GM12878 (cell line): ENCODE measurements around the gene PRMT1. TPM values are rescaled to one million over a fixed set of nuclear protein-coding genes. Genes with fewer than 3 reads are reported as not detected.

Experiments
- ATAC-seq: fragments of 200-7000 bp; cut with Tn5 transposase; 3 replicates; pipeline ENCODE4 v1.9.1; 2020; ENCODE audit warnings: mild to moderate bottlenecking, moderate library complexity
- BruUV-seq: library from RNA; stranded (reverse); fragments of 400-500 nt; replicated peaks from 2 replicates; lab custom pipeline; 2021; lab: Mats Ljungman, UMichigan
- CTCF ChIA-PET: fragments of 300-600 bp; sonication (Branson Sonifier 250); formaldehyde crosslinking; extraction: SDS; loops from one replicate; lab custom pipeline; 2021; ENCODE audit warnings: inconsistent platforms; lab: Yijun Ruan, JAX
- POLR2A ChIA-PET: fragments of 350-600 bp; formaldehyde crosslinking; extraction: SDS; loops from one replicate; lab custom pipeline; 2021; ENCODE audit warnings: inconsistent platforms; lab: Charles Lee
- RAD21 ChIA-PET: fragments of 300-600 bp; sonication (Branson Sonifier 250); formaldehyde crosslinking; loops from one replicate; lab custom pipeline; 2023; ENCODE audit warnings: antibody characterized with exemption; ENCODE audit not compliant: unreplicated experiment; lab: Charles Lee
- SMC1A ChIA-PET: fragments of 300-600 bp; sonication (Branson Sonifier 250); formaldehyde crosslinking; loops from one replicate; lab custom pipeline; 2023; ENCODE audit not compliant: unreplicated experiment, uncharacterized antibody; lab: Charles Lee
- DNase-seq: peaks from one replicate; pipeline ENCODE4 v3.0.0-alpha.2; 2011; ENCODE audit warnings: low read depth, low spot score
- FAIRE-seq: peaks from 3 replicates; lab custom pipeline; 2011; peaks lifted over from hg19 to GRCh38; lab: Jason Lieb, UNC
- H2AFZ ChIP-seq: 2 replicates; pipeline ENCODE4 v1.6.0; 2011; ENCODE audit warnings: low read depth, low read length, control low read depth; ENCODE audit not compliant: control insufficient read depth
- H3K27ac ChIP-seq: 2 replicates; pipeline ENCODE4 v1.5.1; 2011; ENCODE audit warnings: control low read depth; ENCODE audit not compliant: control insufficient read depth, insufficient read depth
- H3K27me3 ChIP-seq, 2 experiments: replicated peaks in 1 of 2; 2 replicates each; pipeline versions ENCODE4 v1.6.0 to v1.6.1; 2011; ENCODE audit warnings: low read length in 1 of 2; ENCODE audit not compliant: control insufficient read depth in 2 of 2, insufficient read depth in 2 of 2
- H3K36me3 ChIP-seq, 2 experiments: 2 replicates each; pipeline ENCODE4 v1.5.1; 2011; ENCODE audit warnings: low read length in 1 of 2; ENCODE audit not compliant: control insufficient read depth in 2 of 2, insufficient read depth in 2 of 2
- H3K4me1 ChIP-seq: 2 replicates; pipeline ENCODE4 v1.6.1; 2011; ENCODE audit warnings: mild to moderate bottlenecking, low read length, moderate library complexity, mixed read lengths; ENCODE audit not compliant: control insufficient read depth, insufficient read depth
- H3K4me2 ChIP-seq: 2 replicates; pipeline ENCODE4 v1.6.0; 2011; ENCODE audit warnings: control low read depth; ENCODE audit not compliant: control insufficient read depth, insufficient read depth
- H3K4me3 ChIP-seq: fragments of 200-600 bp; sonication (generic); 2 replicates; pipeline ENCODE4 v1.5.1; 2016
- H3K79me2 ChIP-seq: 2 replicates; pipeline ENCODE4 v1.6.0; 2011; ENCODE audit warnings: low read length; ENCODE audit not compliant: control insufficient read depth, insufficient read depth
- H3K9ac ChIP-seq: 2 replicates; pipeline ENCODE4 v1.8.0; 2011; ENCODE audit warnings: low read length, control low read depth, mixed read lengths; ENCODE audit not compliant: control insufficient read depth, insufficient read depth
- H3K9me3 ChIP-seq: replicated peaks from 3 replicates; pipeline ENCODE4 v1.5.1; 2011; ENCODE audit warnings: mild to moderate bottlenecking, low read length; ENCODE audit not compliant: control insufficient read depth, insufficient read depth
- H4K20me1 ChIP-seq: 2 replicates; pipeline ENCODE4 v1.6.0; 2011; ENCODE audit not compliant: control insufficient read depth, insufficient read depth
- CHD1 ChIP-seq: IDR thresholded peaks from 2 replicates; pipeline ENCODE4 v1.6.1; 2012; ENCODE audit warnings: low read depth, low read length, improper control_type of control experiment
- FOXK2 ChIP-seq: fragments of 450-650 bp; IDR thresholded peaks from 2 replicates; pipeline ENCODE4 v1.6.1; 2017; ENCODE audit warnings: mild to moderate bottlenecking, moderate library complexity
- FOXM1 ChIP-seq: IDR thresholded peaks from 2 replicates; pipeline ENCODE4 v1.6.1; 2012; ENCODE audit warnings: low read depth, mild to moderate bottlenecking, inconsistent platforms, low read length, moderate library complexity
- NFIC ChIP-seq: IDR thresholded peaks from 2 replicates; pipeline ENCODE4 v1.6.1; 2012; ENCODE audit warnings: low read depth, mild to moderate bottlenecking, inconsistent platforms, low read length, moderate library complexity
- NFYB ChIP-seq: IDR thresholded peaks from 2 replicates; pipeline ENCODE4 v1.6.1; 2011; ENCODE audit warnings: low read depth, mild to moderate bottlenecking, low read length, improper control_type of control experiment, moderate library complexity; ENCODE audit not compliant: insufficient read depth
- SIN3A ChIP-seq: IDR thresholded peaks from 2 replicates; pipeline ENCODE4 v1.6.1; 2012; ENCODE audit warnings: low read depth, low read length, improper control_type of control experiment
- TCF3 ChIP-seq: IDR thresholded peaks from 2 replicates; pipeline ENCODE4 v1.6.1; 2012; ENCODE audit warnings: low read depth, mild to moderate bottlenecking, low read length, borderline replicate concordance; ENCODE audit not compliant: insufficient read depth
- WGBS: methylation state at CpG from one replicate; pipeline ENCODE4 v1.1.6; 2016; ENCODE audit warnings: low lambda C conversion rate; ENCODE audit not compliant: insufficient replicate concordance, insufficient coverage; ENCODE audit errors: missing lambda C conversion rate; 5-methylcytosine and 5-hydroxymethylcytosine counted together
- in situ Hi-C: fragments of 300-500 bp; cut with MboI; formaldehyde crosslinking; loops from 9 replicates; pipeline ENCODE4 v1.14.3; 2018; ENCODE audit warnings: mixed read lengths
- intact Hi-C: fragments of 100-400 bp; cut with micrococcal nuclease; formaldehyde crosslinking; loops from one replicate; pipeline ENCODE4 v1.14.2; 2022; ENCODE audit not compliant: unreplicated experiment
- polyA plus RNA-seq, 11 experiments: library from polyadenylated mRNA; depleted of rRNA in 4 of 11; unstranded in 6 of 11; stranded (reverse) in 5 of 11; fragments of >200 nt; fragmentation: Nextera tagmentation in 4 of 11; fragmentation: Illumina TruSeq in 1 of 11; extraction: Ambion mirVana in 4 of 11; extraction: Trizol in 1 of 11; gene quantifications; 1 replicate in 1 of 11; 2 replicates in 10 of 11; pipeline versions ENCODE4 v1.2.1 to v1.2.3, GENCODE V29; 2011 to 2016; ENCODE audit warnings: inconsistent platforms in 2 of 11, missing spikeins in 2 of 11, low read depth in 1 of 11
- total RNA-seq, 4 experiments: library from RNA; depleted of rRNA in 3 of 4; stranded (reverse); fragments of >200 nt in 3 of 4; fragmentation: Illumina TruSeq in 1 of 4; extraction: Trizol in 1 of 4; gene quantifications; 2 replicates each; pipeline versions ENCODE4 v1.2.1 to v1.2.3, GENCODE V29; 2013 to 2021
- TF ChIP-seq, protein P1 (sequence below): fragments of 450-650 bp; formaldehyde crosslinking; IDR thresholded peaks from 2 replicates; pipeline ENCODE4 v1.5.0; 2022; ENCODE audit warnings: mild to moderate bottlenecking, missing genetic modification characterization
- TF ChIP-seq, protein P2 (sequence below): IDR thresholded peaks from 2 replicates; pipeline ENCODE4 v1.6.1; 2011; ENCODE audit warnings: borderline replicate concordance, low read depth, mild to moderate bottlenecking, moderate library complexity, low read length; ENCODE audit not compliant: insufficient read depth, poor library complexity, severe bottlenecking
- TF ChIP-seq, protein P3 (sequence below): fragments of 450-650 bp; IDR thresholded peaks from 2 replicates; pipeline ENCODE4 v1.6.1; 2017; ENCODE audit warnings: low read depth, mild to moderate bottlenecking, moderate library complexity

The PRMT1 gene
- total and polyA plus RNA-seq, 10 of the 15 experiments (the other 5 are each of a cell fraction or from before 2014, with no cell fraction given), result 19.9 to 667 (median 444) TPM

DNA sequence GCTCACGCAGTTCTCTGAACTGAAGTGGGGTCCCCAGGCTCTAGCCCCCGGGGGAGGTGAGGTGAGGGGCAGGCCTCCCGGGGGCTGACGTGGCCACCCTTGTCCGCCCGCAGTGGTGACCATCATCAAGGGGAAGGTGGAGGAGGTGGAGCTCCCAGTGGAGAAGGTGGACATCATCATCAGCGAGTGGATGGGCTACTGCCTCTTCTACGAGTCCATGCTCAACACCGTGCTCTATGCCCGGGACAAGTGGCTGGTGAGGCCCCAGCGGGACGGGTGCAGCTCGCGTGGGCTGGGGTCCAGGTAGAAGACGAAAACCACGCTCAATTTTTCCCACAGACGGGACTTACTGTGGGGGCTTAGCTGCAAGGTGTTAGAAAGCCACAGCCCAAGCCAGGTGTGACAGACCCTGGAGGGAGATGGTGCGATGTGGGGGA lies 6.8 kb downstream of the PRMT1 start:
- Histone ChIP-seq H2AFZ (no peak overlapping the region), H3K36me3 (peaks cover 24 to 44% of the 10 kb centered on the region in 2 experiments), H3K79me2 (peaks cover 31% of the 10 kb centered on the region), H3K27ac (no peak overlapping the region), H3K4me2 (no peak overlapping the region), H3K4me1 (peaks cover 12% of the 10 kb centered on the region), H3K27me3 (no peaks in the 10 kb centered on the region), H4K20me1 (peaks cover 16% of the 10 kb centered on the region), H3K9me3 (no peaks in the 10 kb centered on the region), H3K9ac (no peak overlapping the region), H3K4me3 (no peak overlapping the region)
- TF ChIP-seq FOXM1 (no peak), NFYB (no peak), NFIC (no peak), FOXK2 (no peak), TCF3 (no peak), CHD1 (no peak), SIN3A (no peak)
- TF ChIP-seq, protein P1, sequence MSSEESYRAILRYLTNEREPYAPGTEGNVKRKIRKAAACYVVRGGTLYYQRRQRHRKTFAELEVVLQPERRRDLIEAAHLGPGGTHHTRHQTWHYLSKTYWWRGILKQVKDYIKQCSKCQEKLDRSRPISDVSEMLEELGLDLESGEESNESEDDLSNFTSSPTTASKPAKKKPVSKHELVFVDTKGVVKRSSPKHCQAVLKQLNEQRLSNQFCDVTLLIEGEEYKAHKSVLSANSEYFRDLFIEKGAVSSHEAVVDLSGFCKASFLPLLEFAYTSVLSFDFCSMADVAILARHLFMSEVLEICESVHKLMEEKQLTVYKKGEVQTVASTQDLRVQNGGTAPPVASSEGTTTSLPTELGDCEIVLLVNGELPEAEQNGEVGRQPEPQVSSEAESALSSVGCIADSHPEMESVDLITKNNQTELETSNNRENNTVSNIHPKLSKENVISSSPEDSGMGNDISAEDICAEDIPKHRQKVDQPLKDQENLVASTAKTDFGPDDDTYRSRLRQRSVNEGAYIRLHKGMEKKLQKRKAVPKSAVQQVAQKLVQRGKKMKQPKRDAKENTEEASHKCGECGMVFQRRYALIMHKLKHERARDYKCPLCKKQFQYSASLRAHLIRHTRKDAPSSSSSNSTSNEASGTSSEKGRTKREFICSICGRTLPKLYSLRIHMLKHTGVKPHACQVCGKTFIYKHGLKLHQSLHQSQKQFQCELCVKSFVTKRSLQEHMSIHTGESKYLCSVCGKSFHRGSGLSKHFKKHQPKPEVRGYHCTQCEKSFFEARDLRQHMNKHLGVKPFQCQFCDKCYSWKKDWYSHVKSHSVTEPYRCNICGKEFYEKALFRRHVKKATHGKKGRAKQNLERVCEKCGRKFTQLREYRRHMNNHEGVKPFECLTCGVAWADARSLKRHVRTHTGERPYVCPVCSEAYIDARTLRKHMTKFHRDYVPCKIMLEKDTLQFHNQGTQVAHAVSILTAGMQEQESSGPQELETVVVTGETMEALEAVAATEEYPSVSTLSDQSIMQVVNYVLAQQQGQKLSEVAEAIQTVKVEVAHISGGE (CRISPR knock-in tag), result no peak
- TF ChIP-seq, protein P2, sequence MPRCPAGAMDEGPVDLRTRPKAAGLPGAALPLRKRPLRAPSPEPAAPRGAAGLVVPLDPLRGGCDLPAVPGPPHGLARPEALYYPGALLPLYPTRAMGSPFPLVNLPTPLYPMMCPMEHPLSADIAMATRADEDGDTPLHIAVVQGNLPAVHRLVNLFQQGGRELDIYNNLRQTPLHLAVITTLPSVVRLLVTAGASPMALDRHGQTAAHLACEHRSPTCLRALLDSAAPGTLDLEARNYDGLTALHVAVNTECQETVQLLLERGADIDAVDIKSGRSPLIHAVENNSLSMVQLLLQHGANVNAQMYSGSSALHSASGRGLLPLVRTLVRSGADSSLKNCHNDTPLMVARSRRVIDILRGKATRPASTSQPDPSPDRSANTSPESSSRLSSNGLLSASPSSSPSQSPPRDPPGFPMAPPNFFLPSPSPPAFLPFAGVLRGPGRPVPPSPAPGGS, result no peak
- TF ChIP-seq, protein P3, sequence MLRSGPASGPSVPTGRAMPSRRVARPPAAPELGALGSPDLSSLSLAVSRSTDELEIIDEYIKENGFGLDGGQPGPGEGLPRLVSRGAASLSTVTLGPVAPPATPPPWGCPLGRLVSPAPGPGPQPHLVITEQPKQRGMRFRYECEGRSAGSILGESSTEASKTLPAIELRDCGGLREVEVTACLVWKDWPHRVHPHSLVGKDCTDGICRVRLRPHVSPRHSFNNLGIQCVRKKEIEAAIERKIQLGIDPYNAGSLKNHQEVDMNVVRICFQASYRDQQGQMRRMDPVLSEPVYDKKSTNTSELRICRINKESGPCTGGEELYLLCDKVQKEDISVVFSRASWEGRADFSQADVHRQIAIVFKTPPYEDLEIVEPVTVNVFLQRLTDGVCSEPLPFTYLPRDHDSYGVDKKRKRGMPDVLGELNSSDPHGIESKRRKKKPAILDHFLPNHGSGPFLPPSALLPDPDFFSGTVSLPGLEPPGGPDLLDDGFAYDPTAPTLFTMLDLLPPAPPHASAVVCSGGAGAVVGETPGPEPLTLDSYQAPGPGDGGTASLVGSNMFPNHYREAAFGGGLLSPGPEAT, result no peak
- DNase-seq (no peak), ATAC-seq (no peak), FAIRE-seq (no peak)
- in situ Hi-C loops (no loop called here), intact Hi-C loops (no loop called here)
- BruUV-seq, result no TSS peak
- RAD21 ChIA-PET, result no interaction called here
- POLR2A ChIA-PET, result no interaction called here
- SMC1A ChIA-PET, result no interaction called here
- CTCF ChIA-PET, result interaction anchor here (0.5 to 2.0 kb wide), 7 partner anchors 9 to 309 kb away, joined by 3 to 6 read pairs (median 3); partner anchors contain the start of gene RRAS
- WGBS, result 92% methylated on average over 18 of the region's 18 CpGs
